Smooth muscle cell (in vitro differentiated cells): ENCODE results near the gene YIF1B. TPM values are rescaled to one million over a fixed set of nuclear protein-coding genes. Genes with fewer than 3 reads are reported as not detected.
A peak's percentile ranks its signal among the peaks of the same experiment; 100 is the strongest.
"Not testable (repeated sequence)": the region's sequence is repeated elsewhere in the genome, so short reads cannot be mapped to it uniquely, and the experiment has no call there.

Experiments used
- DNase-seq: peaks from one replicate; lab custom pipeline; 2025; ENCODE audit not compliant: unreplicated experiment; lab: John Stamatoyannopoulos, UW
- H2AFZ ChIP-seq: fragments of 200-600 bp; sonication (generic); 2 replicates; pipeline ENCODE4 v1.6.0; 2016; ENCODE audit warnings: antibody characterized with exemption, low read depth, mild to moderate bottlenecking
- H3F3A ChIP-seq: fragments of 200-600 bp; sonication (generic); 2 replicates; pipeline ENCODE4 v1.6.0; 2017; ENCODE audit warnings: antibody characterized with exemption, low read depth
- H3K27ac ChIP-seq: fragments of 200-600 bp; sonication (generic); 2 replicates; pipeline ENCODE4 v1.5.1; 2016; ENCODE audit warnings: low read depth, mild to moderate bottlenecking
- H3K27me3 ChIP-seq: fragments of 200-600 bp; sonication (generic); 2 replicates; pipeline ENCODE4 v1.6.1; 2016; ENCODE audit warnings: low read depth, mild to moderate bottlenecking
- H3K36me3 ChIP-seq: fragments of 200-600 bp; sonication (generic); 2 replicates; pipeline ENCODE4 v1.5.1; 2016; ENCODE audit warnings: low read depth
- H3K4me1 ChIP-seq: fragments of 200-600 bp; sonication (generic); 2 replicates; pipeline ENCODE4 v1.5.1; 2016; ENCODE audit warnings: low read depth
- H3K4me2 ChIP-seq: fragments of 200-600 bp; sonication (generic); 2 replicates; pipeline ENCODE4 v1.6.0; 2016; ENCODE audit warnings: mild to moderate bottlenecking
- H3K4me3 ChIP-seq: fragments of 200-600 bp; sonication (generic); 2 replicates; pipeline ENCODE4 v1.5.1; 2016; ENCODE audit warnings: mild to moderate bottlenecking
- H3K79me2 ChIP-seq: fragments of 200-600 bp; sonication (generic); 2 replicates; pipeline ENCODE4 v1.6.0; 2016; ENCODE audit warnings: low read depth, mild to moderate bottlenecking
- H3K9ac ChIP-seq: fragments of 200-600 bp; sonication (generic); 2 replicates; pipeline ENCODE4 v1.6.0; 2016; ENCODE audit warnings: low read depth
- H3K9me3 ChIP-seq: fragments of 200-600 bp; sonication (generic); replicated peaks from 2 replicates; pipeline ENCODE4 v1.5.1; 2016; ENCODE audit warnings: low read depth
- H4K20me1 ChIP-seq: fragments of 200-600 bp; sonication (generic); 2 replicates; pipeline ENCODE4 v1.6.0; 2016; ENCODE audit warnings: low read depth
- CTCF ChIP-seq: fragments of 200-600 bp; sonication (generic); IDR thresholded peaks from 2 replicates; pipeline ENCODE4 v1.5.1; 2017; ENCODE audit warnings: borderline replicate concordance, mild to moderate bottlenecking, antibody characterized with exemption; ENCODE audit not compliant: insufficient read depth, poor library complexity, severe bottlenecking
- WGBS: methylation state at CpG from one replicate; pipeline ENCODE4 v1.1.7; 2016; ENCODE audit warnings: low lambda C conversion rate; 5-methylcytosine and 5-hydroxymethylcytosine counted together
- polyA plus RNA-seq: library from polyadenylated mRNA; unstranded; fragments of >200 nt; fragmentation: Nextera tagmentation; extraction: Ambion mirVana; gene quantifications from 2 replicates; pipeline ENCODE4 v1.2.1, GENCODE V29; 2016
- total RNA-seq: library from RNA; depleted of rRNA; stranded (reverse); fragments of >200 nt; gene quantifications from 2 replicates; pipeline ENCODE4 v1.2.3, GENCODE V29; 2014

Gene YIF1B
- total RNA-seq: 80.1 and 87.5 TPM in 2 replicates
- 185 and 216 TPM in 2 replicates for polyA plus RNA-seq

DNA sequence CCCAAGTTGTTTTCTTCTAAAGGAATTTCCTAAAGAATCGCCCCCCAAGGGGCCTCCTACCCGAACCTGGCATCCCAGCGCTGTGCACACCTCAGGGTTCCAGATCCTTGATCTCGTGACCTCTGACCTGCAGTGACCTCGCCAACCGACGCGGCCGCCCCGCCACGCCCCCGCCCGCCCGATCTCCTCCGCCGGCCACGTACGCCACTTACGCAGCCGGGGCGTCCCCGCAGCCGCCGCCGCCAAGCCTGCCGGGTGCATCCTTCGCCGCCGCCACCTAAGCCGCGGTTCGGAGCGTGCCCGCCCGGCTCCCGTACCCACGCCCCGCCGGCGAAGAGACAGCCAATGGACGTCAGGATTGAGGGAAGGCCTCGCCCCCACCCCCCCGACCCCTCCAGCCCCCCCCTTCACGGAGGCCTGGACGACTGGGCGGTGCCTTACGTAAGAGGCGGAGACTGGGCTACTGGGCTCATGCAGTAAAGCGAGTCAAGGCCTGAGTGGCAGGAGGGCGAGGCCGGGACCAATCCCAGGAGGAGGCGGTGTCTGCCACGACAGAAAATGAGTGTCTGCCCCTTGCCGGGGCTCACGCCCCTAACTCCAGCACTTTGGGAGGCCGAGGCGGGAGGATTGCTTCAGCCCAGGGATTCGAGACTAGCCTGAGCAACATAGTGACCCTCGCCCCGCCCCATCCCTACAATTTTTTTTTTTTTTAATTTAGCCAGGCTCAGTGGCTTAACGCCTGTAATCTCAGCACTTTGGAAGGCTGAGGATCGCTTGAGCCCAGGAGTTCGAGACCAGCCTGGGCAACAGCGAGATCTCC lies at the start of gene YIF1B:
TSS of gene YIF1B (minus strand) at position 291 of the 820 bp plus-strand sequence. CDS start at position 261, 30 bp downstream.
- H4K20me1 ChIP-seq: peaks cover 18% of the 10 kb centered on the region
- no peak for TF ChIP-seq CTCF
- H3K79me2 ChIP-seq: peaks cover 12% of the 10 kb centered on the region
- H3K36me3 ChIP-seq: no peaks in the 10 kb centered on the region
- H3K4me3 ChIP-seq: peak within 1 kb of the TSS; percentile 54
- peak within 1 kb of the TSS; percentile 23 for H3K27ac ChIP-seq
- H3F3A ChIP-seq: peaks cover 3% of the 10 kb centered on the region
- no peaks in the 10 kb centered on the region for H3K9me3 ChIP-seq
- H3K9ac ChIP-seq: peak within 1 kb of the TSS; percentile 29
- peaks cover 5% of the 10 kb centered on the region for H3K4me1 ChIP-seq
- DNase-seq: peak; percentile 91
- no peaks in the 10 kb centered on the region for H3K27me3 ChIP-seq
- 3% methylated on average over 51 of the region's 64 CpGs for WGBS
- peak within 1 kb of the TSS; percentile 6 for H2AFZ ChIP-seq
- H3K4me2 ChIP-seq: peak within 1 kb of the TSS; percentile 84

DNA sequence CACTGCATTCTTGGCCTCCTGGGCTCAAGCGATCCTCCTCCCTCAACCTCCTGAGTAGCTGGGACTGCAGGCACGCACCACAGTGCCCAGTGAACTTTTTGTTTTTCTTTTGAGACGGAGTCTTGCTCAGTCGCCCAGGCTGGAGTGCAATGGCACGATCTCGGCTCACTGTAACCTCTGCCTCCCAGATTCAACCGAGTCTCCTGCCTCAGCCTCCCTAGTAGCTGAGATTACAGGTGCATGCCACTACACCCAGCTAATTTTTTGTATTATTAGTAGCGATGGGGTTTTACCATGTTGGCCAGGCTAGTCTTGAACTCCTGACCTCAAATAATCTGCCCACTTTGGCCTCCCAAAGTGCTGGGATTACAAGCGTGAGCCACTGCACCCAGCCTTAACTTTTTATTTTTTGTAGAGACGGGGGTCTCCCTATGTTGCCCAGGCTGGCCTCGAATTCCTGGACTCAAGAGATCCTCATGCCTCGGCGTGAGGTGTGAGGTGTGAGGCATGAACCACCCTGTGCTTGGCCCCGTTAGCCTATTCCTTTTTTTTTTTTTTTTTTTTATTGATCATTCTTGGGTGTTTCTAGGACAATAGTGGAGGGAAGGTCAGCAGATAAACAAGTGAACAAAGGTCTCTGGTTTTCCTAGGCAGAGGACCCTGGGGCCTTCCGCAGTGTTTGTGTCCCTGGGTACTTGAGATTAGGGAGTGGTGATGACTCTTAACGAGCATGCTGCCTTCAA lies 47.4 kb upstream of the YIF1B start:
- not testable (repeated sequence) for H4K20me1 ChIP-seq, H3K36me3 ChIP-seq, H3K9me3 ChIP-seq, DNase-seq, H3K9ac ChIP-seq, H3K79me2 ChIP-seq, H3F3A ChIP-seq, H3K4me1 ChIP-seq, H3K27ac ChIP-seq, H3K4me3 ChIP-seq, H2AFZ ChIP-seq
- peak overlapping the region; percentile 99 for H3K4me2 ChIP-seq
- 87% methylated on average over 14 of the region's 16 CpGs for WGBS
- peaks cover 33% of the 10 kb centered on the region for H3K27me3 ChIP-seq

DNA sequence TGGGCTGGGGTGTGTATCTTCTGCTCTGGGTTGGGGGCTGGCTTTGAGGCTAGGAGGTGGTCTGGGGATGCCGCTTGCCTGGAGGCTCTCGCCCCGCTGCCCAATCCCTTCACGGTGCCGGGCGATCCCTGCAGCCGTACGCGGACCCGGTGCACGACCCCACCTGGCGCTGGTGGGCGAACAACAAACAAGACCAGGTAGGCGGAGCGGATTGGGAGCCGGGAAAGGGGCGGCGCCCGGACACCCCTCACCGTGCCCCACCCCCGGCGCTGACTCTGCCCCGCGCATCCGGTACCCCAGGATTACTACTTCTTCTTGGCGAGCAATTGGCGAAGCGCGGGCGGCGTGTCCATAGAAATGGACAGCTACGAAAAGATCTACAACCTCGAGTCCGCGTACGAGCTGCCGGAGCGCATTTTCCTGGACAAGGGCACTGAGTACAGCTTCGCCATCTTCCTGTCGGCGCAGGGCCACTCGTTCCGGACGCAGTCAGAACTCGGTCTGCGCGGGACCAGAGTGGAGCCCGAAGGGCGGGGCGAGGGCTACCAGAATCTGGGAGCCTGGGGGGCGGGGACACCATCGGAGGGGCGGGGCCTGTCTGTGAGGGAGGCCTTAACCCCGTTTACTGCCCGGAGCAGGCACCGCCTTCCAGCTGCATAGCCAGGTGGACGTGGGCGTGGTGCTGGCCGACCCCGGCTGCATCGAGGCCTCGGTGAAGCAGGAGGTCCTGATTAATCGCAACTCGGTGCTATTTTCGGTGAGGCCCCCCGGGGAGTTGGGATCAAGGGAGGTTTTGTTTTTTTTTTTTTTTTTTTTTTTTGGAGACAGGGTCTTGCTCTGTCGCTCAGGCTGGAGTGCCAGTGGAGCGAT lies 46.6 kb upstream of the YIF1B start:
- Histone ChIP-seq H3K27me3 (peaks cover 41% of the 10 kb centered on the region), H3K79me2 (no peaks in the 10 kb centered on the region), H2AFZ (peak overlapping the region; percentile 89), H4K20me1 (no peaks in the 10 kb centered on the region), H3K27ac (no peak overlapping the region), H3K4me3 (peak overlapping the region; percentile 70), H3K4me1 (no peaks in the 10 kb centered on the region), H3F3A (no peaks in the 10 kb centered on the region), H3K4me2 (peak overlapping the region; percentile 99), H3K9ac (no peak overlapping the region), H3K9me3 (no peaks in the 10 kb centered on the region), H3K36me3 (no peaks in the 10 kb centered on the region)
- TF ChIP-seq CTCF: no peak
- WGBS: 3% methylated on average over 68 of the region's 68 CpGs
- peak; percentile 40 for DNase-seq
